ENCODE results near the gene CCT5. TPM values are rescaled to one million over a fixed set of nuclear protein-coding genes. Genes with fewer than 3 reads are reported as not detected.

Gene CCT5
- total and polyA plus RNA-seq, 10 of the 15 experiments (the other 5 are each of a cell fraction or from before 2014, with no cell fraction given): 376 to 637 (median 543) TPM

DNA sequence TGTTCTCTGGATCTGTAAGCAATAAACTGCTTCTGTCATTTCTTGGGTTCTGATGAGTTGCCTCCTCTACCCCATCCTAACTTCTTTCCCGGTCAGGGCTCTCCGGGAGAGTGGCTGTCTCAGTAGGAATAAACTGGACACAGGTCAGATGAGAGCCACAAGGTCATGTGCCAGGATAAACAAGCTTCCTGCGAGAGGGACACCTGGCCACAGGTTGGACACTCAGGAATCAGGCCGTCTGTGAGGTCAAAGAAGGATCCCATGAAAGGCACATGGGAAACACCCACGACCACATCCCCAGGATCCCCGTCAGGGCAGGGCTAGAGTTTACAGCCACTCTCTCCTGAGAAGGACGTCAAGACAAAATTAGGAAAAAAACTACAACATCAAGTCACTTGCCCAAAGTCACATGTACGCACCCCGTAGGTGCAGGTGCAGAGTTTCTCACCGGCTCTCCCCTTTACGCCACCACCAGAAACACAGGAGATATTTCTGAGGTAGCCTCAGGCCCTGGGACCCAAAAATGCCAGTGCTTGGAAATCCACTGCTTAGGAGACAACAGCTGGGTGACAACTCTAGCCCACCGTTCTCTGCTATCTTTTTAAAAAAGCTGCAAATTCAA, 28.7 kb downstream of the CCT5 start:
- CTCF ChIA-PET: interaction anchor here (1.0 to 1.9 kb wide), 2 partner anchors 20 to 86 kb away, joined by 3 to 7 read pairs; no protein-coding TSS in a partner anchor
- no peak for FAIRE-seq
- intact Hi-C loops (cut with micrococcal nuclease; ENCODE audit: unreplicated experiment): no loop called here
- Histone ChIP-seq H3K36me3 (ENCODE audit: control insufficient read depth in 2 of 2, insufficient read depth in 2 of 2, low read length in 1 of 2) (no peaks in the 10 kb centered on the region), H3K4me3 (no peak overlapping the region), H3K4me2 (ENCODE audit: control insufficient read depth, insufficient read depth) (no peak overlapping the region), H3K27me3 (replicated peaks in 1 of 2; ENCODE audit: control insufficient read depth in 2 of 2, insufficient read depth in 2 of 2, low read length in 1 of 2) (no peaks in the 10 kb centered on the region), H4K20me1 (ENCODE audit: control insufficient read depth, insufficient read depth) (no peaks in the 10 kb centered on the region), H3K79me2 (ENCODE audit: control insufficient read depth, insufficient read depth, low read length) (no peaks in the 10 kb centered on the region), H3K9ac (ENCODE audit: control insufficient read depth, insufficient read depth, low read length) (no peak overlapping the region), H3K9me3 (replicated peaks; ENCODE audit: control insufficient read depth, insufficient read depth, low read length) (no peaks in the 10 kb centered on the region), H2AFZ (ENCODE audit: control insufficient read depth, low read depth, low read length) (no peak overlapping the region), H3K4me1 (ENCODE audit: control insufficient read depth, insufficient read depth, low read length) (peaks cover 4% of the 10 kb centered on the region), H3K27ac (ENCODE audit: control insufficient read depth, insufficient read depth) (no peak overlapping the region)
- RAD21 ChIA-PET (ENCODE audit: unreplicated experiment): no interaction called here
- in situ Hi-C loops (cut with MboI): loop anchor here (5.0 kb wide), 1 partner anchor 139 kb away; no protein-coding TSS in a partner anchor
- SMC1A ChIA-PET (ENCODE audit: uncharacterized antibody, unreplicated experiment): interaction anchor here (0.7 to 1.0 kb wide), 2 partner anchors 15 to 20 kb away, joined by 3 read pairs; no protein-coding TSS in a partner anchor
- WGBS (ENCODE audit: insufficient coverage, insufficient replicate concordance, low lambda C conversion rate, missing lambda C conversion rate): 69% methylated on average over 12 of the region's 12 CpGs
- TF ChIP-seq MEF2B (IDR thresholded peaks at IDR 0.05; ENCODE audit: partially characterized antibody, poor library complexity, severe bottlenecking): no peak
- TF ChIP-seq HCFC1 (IDR thresholded peaks at IDR 0.05; ENCODE audit: low read length): no peak
- no peak for TF ChIP-seq TCF12 (IDR thresholded peaks at IDR 0.05; ENCODE audit: low read depth, low read length)
- TF ChIP-seq SUZ12 (IDR thresholded peaks at IDR 0.05; ENCODE audit: unreplicated experiment): no peak
- no peak for TF ChIP-seq CREB1 (IDR thresholded peaks at IDR 0.05; ENCODE audit: low read depth)
- TF ChIP-seq, protein P1, sequence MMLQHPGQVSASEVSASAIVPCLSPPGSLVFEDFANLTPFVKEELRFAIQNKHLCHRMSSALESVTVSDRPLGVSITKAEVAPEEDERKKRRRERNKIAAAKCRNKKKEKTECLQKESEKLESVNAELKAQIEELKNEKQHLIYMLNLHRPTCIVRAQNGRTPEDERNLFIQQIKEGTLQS (IDR thresholded peaks at IDR 0.05; ENCODE audit: borderline replicate concordance, extremely low read depth, low read depth, low read length): no peak
- TF ChIP-seq POLR2A (IDR thresholded peaks at IDR 0.05; ENCODE audit: low read depth, low read length): no peak
- TF ChIP-seq, protein P2, sequence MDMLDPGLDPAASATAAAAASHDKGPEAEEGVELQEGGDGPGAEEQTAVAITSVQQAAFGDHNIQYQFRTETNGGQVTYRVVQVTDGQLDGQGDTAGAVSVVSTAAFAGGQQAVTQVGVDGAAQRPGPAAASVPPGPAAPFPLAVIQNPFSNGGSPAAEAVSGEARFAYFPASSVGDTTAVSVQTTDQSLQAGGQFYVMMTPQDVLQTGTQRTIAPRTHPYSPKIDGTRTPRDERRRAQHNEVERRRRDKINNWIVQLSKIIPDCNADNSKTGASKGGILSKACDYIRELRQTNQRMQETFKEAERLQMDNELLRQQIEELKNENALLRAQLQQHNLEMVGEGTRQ (IDR thresholded peaks at IDR 0.05; ENCODE audit: borderline replicate concordance, low read depth, low read length): no peak
- no peak for TF ChIP-seq NFYB (IDR thresholded peaks at IDR 0.05; ENCODE audit: insufficient read depth, low read depth, low read length)
- TF ChIP-seq ZNF24 (IDR thresholded peaks at IDR 0.05): no peak
- no peak for TF ChIP-seq HDAC6 (IDR thresholded peaks at IDR 0.05; ENCODE audit: unreplicated experiment)
- TF ChIP-seq ZNF207 (IDR thresholded peaks at IDR 0.05; ENCODE audit: borderline replicate concordance): no peak
- TF ChIP-seq EGR1 (IDR thresholded peaks at IDR 0.05; ENCODE audit: borderline replicate concordance in 1 of 2, low read depth in 2 of 2, low read length in 2 of 2): no peak
- no peak for TF ChIP-seq TARDBP (IDR thresholded peaks at IDR 0.05; ENCODE audit: borderline replicate concordance)
- no peak for TF ChIP-seq IRF4 (IDR thresholded peaks at IDR 0.05; ENCODE audit: low read depth, low read length)
- no peak for TF ChIP-seq ZZZ3 (IDR thresholded peaks at IDR 0.05; ENCODE audit: control insufficient read depth, insufficient read length, low read depth)
- TF ChIP-seq ZSCAN29 (IDR thresholded peaks at IDR 0.05): no peak
- no peak for TF ChIP-seq ESRRA (IDR thresholded peaks at IDR 0.05; ENCODE audit: low read length)
- TF ChIP-seq NFXL1 (IDR thresholded peaks at IDR 0.05; ENCODE audit: borderline replicate concordance): no peak
- DNase-seq (ENCODE audit: low read depth, low spot score): no peak
- ATAC-seq: no peak
- POLR2A ChIA-PET: no interaction called here
- BruUV-seq (replicated peaks): no TSS peak

Measured in GM12878 (cell line).